ENCODE data around the gene ITGA2B.

GRCh38 chr17:44359458-44360143, 29.8 kb downstream of the ITGA2B start:
- TF ChIP-seq SP1 (IDR thresholded peaks at IDR 0.05; ENCODE audit: low read depth, low read length), result no peak
- TF ChIP-seq TCF3 (IDR thresholded peaks at IDR 0.05; ENCODE audit: borderline replicate concordance, insufficient read depth, low read depth, low read length), result no peak
- no peak for TF ChIP-seq POLR2A (IDR thresholded peaks at IDR 0.05; ENCODE audit: low read depth, low read length)
- no peak for TF ChIP-seq CHD1 (IDR thresholded peaks at IDR 0.05; ENCODE audit: low read depth, low read length)
- no peak for TF ChIP-seq BHLHE40 (IDR thresholded peaks at IDR 0.05; ENCODE audit: borderline replicate concordance in 1 of 2, low read depth in 2 of 2, low read length in 1 of 2)
- TF ChIP-seq CTCF (IDR thresholded peaks at IDR 0.05 in 2 of 3, conservative IDR thresholded peaks at IDR 0.05 in 1 of 3; ENCODE audit: control insufficient read depth in 2 of 3, extremely low read depth in 1 of 3, insufficient read depth in 1 of 3, low read depth in 3 of 3, low read length in 3 of 3), result no peak
- no peak for TF ChIP-seq ZZZ3 (IDR thresholded peaks at IDR 0.05; ENCODE audit: control insufficient read depth, insufficient read length, low read depth)
- no peak for TF ChIP-seq USF2 (IDR thresholded peaks at IDR 0.05; ENCODE audit: borderline replicate concordance, low read depth, low read length)
- no peak for TF ChIP-seq HDAC2 (IDR thresholded peaks at IDR 0.05)
- TF ChIP-seq MAX (IDR thresholded peaks at IDR 0.05; ENCODE audit: low read depth, low read length), result no peak
- no peak for TF ChIP-seq TARDBP (IDR thresholded peaks at IDR 0.05; ENCODE audit: borderline replicate concordance)

Data from GM12878 (cell line).